Brain pericyte (primary cell): Measurements from ENCODE around the gene SLC26A1.

Experiments
- DNase-seq: peaks from one replicate; pipeline ENCODE4 v3.0.0-alpha.2; 2012; ENCODE audit warnings: low read depth, low spot score

SLC26A1 gene

DNA sequence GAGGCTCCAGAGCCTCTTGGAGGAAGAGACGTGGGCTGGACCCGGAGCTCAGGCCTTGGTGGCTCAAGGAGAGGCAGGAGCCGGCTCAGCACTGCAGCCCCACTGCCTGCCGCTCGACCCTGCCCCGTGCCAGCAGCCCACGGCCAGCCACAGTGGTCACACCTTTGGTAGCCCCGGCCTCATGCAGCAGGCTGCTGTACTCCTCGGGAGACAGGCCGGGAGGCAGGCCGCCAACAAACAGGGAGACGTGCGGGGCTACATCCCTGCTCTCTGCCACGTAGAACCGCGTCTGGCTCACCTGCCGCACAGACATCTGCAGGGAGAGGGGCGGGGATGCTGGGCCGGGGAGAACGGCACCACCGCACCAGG, 27.5 kb downstream of the SLC26A1 start:
- DNase-seq = no peak

DNA sequence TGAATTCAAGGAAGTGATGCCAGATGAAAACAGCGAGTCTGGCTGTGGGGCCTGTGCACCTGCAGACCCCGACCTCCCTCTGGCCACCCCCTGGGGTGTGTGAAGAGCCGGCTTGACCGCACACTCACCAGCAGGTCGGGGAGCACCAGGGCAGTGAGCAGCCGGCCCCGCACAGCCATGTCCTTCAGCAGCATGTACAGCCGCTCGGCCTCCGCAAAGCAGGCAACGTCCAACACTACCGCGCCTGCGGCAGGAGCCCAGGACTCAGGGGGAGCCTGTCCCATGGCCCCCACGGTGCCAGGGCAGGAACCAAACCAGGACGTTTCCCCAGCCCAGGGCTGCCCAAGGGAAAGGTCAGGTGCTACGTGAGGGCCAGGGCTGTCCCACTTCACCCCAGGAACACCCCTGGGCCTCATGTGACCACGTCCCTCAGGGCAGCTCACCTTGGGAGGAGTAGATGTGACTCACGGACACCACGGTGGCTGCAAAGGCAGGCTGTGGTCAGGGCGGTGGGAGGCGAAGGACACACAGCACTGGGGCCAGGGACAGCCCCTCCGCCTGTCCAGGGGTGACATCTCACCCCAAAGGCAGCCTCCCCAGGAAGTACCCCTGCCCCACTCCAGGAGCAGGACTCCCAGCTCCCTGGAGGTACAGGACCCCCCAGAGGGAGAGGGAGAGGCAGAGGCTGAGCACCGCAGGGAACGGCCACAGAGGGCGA, 28.0 kb downstream of the SLC26A1 start:
- no peak for DNase-seq

GRCh38 chr4:964346-965025, 28.7 kb downstream of the SLC26A1 start:
- DNase-seq = no peak

- DNase-seq = no peak
Measured at GRCh38 chr4:963276-964225, 29.7 kb downstream of the SLC26A1 start.

DNA sequence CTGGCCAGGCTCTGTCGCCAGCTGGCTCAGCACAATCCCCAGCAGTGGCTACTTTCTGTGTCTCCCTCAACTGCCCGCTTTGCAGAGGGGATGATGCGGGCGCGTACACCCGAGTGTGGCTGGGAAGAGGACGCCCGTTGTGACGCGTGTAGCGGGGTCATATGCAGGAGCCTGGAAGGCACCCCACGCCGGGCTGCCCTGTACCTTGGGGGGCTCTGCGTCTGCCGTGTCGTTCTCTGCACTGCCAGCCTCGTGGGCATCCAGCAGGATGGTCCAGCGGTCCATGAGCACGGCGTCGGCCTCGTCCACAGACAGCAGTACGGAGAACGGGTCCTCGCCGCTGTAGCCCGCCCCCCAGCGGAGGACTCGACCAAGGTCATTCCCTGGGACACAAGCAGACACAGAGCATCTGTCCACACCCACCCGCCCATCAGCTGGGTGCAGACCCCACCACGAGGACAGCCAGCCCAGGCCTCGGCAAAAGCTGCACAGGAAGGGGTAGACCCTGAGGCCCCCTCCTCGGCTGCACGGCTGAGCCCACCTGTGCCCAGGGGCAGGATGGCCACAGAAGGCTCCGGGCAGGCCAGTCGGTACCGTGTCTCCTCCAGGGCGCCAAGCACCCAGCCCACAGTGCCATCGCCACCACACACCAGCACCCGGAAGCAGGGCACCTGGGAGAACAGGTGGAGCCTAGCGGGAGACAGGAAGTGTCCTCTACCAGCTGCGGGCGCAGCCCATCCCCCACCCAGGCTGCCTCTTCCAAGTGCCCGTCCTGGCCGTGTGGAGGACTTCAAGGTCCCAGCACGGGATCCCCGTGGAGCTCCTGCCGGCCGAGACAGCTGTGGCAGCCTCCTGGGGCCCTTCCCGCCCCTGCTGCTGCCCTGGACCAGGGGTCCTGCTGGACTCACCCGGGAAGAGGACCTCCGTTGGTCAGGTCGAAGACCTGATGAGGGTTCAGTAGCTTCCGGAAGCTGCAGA, 30.7 kb downstream of the SLC26A1 start:
- no peak for DNase-seq

- DNase-seq = no peak
Measured at GRCh38 chr4:961351-962230, 31.6 kb downstream of the SLC26A1 start.

DNA sequence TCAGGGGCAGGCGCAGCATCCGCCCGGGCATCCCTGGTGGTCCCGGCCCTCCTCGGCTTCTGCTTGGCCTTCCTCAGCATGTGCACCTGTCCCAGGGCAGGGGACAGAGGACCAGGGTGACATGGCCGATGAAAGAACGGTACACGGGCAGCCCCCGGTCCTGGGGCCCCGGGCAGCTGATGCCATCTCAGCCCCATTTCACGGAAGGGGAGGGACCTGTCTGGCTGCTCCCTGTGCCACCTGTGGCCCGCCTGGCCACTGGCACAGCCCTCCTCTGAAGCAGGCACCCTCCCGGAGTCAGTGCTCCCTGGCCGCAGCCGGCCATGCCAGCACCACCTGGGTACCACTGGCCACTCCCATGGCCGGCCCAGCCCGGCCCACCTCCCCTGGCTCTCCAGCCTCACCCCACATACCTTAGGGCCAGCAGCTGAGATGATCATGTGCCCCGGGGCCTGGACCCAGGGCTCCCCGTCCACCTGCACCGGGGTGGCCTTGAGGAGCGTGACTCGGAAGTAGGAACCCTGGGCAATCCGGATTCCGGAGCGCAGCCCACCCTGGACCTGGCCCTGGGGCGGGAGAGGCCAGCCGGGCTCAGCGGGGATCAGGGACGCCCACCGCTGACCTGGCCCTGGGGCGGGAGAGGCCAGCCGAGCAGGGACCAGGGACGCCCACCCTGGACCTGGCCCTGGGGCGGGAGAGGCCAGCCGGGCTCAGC, 32.4 kb downstream of the SLC26A1 start:
- DNase-seq = no peak

DNA sequence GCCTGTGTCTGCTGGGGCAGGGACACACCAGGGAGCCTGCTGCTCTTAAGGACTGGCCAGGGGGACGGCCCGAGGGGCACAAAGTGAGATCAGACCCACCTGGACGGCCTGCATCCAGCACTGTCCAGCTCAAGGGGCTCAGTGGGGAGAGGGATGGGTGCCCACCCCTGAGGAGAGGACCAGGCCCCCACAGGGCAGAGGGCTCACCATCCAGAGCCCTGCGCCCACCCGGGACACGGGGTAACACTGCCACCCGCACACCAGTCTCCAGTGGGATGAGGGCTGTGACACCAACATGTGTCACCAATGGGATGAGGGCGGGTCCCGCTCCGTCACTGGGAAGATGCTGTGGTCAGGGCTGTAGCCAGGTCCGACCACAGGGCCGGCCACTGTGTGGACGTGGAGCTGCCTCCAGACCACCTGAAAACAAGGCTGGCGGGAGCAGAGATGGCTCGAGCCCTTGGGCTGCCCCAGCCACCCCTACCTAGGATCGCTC, 33.0 kb downstream of the SLC26A1 start:
- no peak for DNase-seq

- DNase-seq = no peak
Measured at GRCh38 chr4:959338-960139, 33.7 kb downstream of the SLC26A1 start.

DNA sequence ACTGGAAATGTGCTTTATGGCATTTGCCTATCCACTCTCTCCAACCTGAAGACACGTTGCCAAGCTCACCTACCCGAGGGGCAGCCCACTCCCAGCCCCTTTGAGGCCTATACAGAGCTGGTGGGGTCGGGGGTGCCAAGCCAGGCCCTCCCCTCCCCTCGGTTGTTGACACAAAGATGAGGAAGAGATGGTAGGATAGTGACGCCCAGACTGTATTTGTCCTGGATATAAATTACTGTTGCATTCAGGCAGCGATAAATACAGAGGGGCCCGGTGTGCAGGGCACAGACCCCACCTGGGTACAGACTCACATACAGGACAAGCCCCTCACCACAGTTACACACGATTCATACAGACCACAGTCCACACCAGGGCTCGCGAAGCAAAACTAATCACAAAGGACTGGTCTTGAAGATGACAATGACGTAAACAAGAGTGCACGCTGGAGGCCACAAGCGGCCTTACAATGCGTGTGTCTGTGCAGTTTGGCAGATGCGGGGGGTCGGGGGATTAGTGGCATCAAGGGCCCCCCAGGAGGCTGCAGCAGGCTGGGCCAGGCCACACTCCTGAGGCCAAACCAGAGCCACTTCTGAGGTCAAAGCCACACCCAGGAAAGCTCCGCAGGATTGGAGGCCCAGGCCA, 34.4 kb downstream of the SLC26A1 start:
- DNase-seq = no peak

DNA sequence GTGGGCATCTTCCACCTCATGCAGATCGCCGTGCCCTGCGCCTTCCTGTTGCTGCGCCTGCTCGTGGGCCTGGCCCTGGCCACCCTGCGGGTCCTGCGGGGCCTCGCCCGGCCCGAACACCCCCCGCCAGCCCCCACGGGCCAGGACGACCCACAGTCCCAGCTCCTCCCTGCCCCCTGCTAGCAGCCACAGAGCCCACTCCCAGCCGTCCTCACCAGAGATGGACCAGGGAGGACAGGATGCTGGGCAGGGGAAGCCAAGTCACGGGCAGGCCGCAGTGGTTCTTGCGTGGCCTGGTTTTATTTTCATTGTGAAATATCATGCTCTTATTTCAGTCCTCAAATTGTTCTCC, 34.9 kb downstream of the SLC26A1 start:
- DNase-seq = no peak

GRCh38 chr4:957581-958313, 35.5 kb downstream of the SLC26A1 start:
- no peak for DNase-seq

DNA sequence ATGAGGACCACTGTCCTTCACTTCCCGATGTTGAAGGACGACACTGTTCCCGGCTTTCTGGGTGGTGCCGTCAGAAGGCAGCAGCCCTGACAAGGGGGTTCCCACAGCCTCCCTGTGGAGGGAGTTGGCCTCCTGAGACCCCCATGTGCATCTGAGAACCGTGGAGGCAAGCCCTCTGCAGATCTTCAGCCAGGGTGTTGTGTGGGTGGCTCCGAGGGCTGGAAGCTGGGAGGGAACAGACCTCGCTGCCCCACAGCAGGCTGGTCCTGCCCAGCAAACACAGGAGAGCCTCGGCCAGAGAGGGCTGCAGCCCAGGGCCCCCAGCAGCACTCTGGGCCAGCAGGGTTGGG, 36.0 kb downstream of the SLC26A1 start:
- no peak for DNase-seq

DNA sequence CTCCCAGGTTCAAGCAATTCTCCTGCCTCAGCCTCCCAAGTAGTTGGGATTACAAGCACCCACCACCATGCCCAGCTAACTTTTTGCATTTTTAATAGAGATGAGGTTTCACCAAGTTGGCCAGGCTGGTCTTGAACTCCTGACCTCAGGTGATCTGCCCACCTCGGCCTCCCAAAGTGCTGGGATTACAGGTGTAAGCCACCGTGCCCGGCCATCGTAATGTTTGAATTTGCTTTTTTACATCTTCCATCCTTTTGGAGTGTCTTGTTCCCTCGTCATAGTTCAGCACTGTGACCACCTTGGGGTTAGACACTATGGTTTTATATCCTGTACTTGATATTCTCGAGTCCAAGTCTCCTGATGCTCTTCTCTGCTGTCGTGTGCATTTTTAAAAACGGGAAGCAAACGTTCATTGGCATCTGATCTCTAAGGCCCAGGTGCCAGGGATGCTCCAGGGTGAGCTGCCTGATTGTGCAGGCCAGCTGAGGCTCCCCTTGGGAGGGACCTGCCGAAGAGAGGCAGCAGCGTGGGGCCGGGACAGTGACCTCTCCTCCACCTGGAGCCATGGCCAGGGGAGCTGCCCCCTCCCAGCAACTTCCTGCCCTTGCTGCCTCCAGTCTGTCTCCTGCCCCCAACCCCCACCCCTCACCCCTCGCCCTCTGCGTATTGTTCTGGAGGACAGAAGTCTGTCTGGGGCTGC, 36.5 kb downstream of the SLC26A1 start:
- DNase-seq = no peak

DNA sequence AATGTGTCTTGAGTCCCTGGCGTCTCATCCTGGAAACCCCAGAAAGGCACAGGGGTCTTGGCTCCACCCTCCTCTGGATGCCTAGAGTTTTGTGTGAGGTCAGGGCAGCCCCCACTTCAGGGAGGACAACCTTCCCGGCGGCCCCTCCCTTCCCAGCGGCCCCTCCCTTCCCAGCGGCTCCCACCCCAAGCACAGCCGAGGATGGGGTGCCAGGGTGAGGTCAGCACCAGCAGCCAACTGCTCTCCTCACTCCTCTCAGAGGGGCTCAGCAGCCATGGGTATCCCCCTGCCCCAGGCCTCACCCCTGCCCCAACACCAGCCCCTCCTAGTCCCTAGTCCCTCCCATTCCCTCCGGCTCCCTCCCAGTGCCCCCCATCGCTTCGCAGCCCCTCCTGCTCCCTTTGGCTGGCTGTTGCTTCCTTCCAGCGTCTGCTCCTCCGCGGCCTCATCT, 37.2 kb downstream of the SLC26A1 start:
- DNase-seq = no peak

GRCh38 chr4:955161-955921, 37.9 kb downstream of the SLC26A1 start:
- DNase-seq = no peak
